Activated naive CD4-positive, alpha-beta T cell treated with anti-CD3 and anti-CD28 coated beads, Interleukin-2, amount 50 U/mL, for 72 hours (primary cell): Measurements from ENCODE around the gene COL27A1. TPM values are rescaled to one million over a fixed set of nuclear protein-coding genes. Genes with fewer than 3 reads are reported as not detected.
A peak's percentile ranks its signal among the peaks of the same experiment; 100 is the strongest.

Experiments
- ATAC-seq, 2 donors: fragments of 150-1000 bp; cut with Tn5 transposase; 2 replicates each; pipeline ENCODE4 v1.10.0; 2021; ENCODE audit warnings: mild to moderate bottlenecking in 2 of 2, moderate library complexity in 2 of 2
- DNase-seq, 2 donors: peaks; one replicate each; pipeline ENCODE4 v3.0.0; 2021 to 2022; ENCODE audit warnings: low spot score in 2 of 2
- H3K27ac Mint-ChIP-seq, 2 donors: one replicate each; pipeline ENCODE4 v1.8.0; 2022; ENCODE audit warnings: mild to moderate bottlenecking in 2 of 2, mixed read lengths in 2 of 2
- H3K36me3 Mint-ChIP-seq, 2 donors: one replicate each; pipeline ENCODE4 v1.8.0; 2022; ENCODE audit warnings: mixed read lengths in 2 of 2
- H3K9me3 Mint-ChIP-seq, 2 donors: one replicate each; pipeline ENCODE4 v1.8.0; 2022; ENCODE audit warnings: mixed read lengths in 2 of 2
- total RNA-seq, 2 donors: library from RNA; stranded (reverse); gene quantifications; one replicate each; pipeline ENCODE4 v1.2.3, GENCODE V29; 2022

COL27A1 gene
- total RNA-seq, 2 donors from 2014 or later, result 2.3 to 26.7 TPM

- Mint-ChIP-seq H3K9me3 (no peaks in the 10 kb centered on the region), H3K36me3 (no peaks in the 10 kb centered on the region), H3K27ac (no peak overlapping the region)
- DNase-seq (no peak), ATAC-seq (no peak)
Observed at GRCh38 chr9:114169952-114170770, 14.8 kb downstream of the COL27A1 start.

GRCh38 chr9:114170771-114171461 is 15.6 kb downstream of the COL27A1 start:
- Mint-ChIP-seq H3K9me3 (no peaks in the 10 kb centered on the region), H3K27ac (peak overlapping the region in 1 of 2 donors; percentile 29), H3K36me3 (no peaks in the 10 kb centered on the region)
- DNase-seq (no peak), ATAC-seq (no peak)

GRCh38 chr9:114171500-114171899 is 16.2 kb downstream of the COL27A1 start:
- DNase-seq (no peak), ATAC-seq (no peak)
- peak overlapping the region in 1 of 2 donors; percentile 29 for H3K27ac Mint-ChIP-seq
- H3K9me3 Mint-ChIP-seq, result no peaks in the 10 kb centered on the region
- no peaks in the 10 kb centered on the region for H3K36me3 Mint-ChIP-seq

- ATAC-seq, result no peak
Observed at GRCh38 chr9:114172981-114173833, 17.9 kb downstream of the COL27A1 start.

GRCh38 chr9:114174557-114174875 is 19.2 kb downstream of the COL27A1 start:
- no peak for ATAC-seq
- Mint-ChIP-seq H3K27ac (no peak overlapping the region), H3K9me3 (no peaks in the 10 kb centered on the region), H3K36me3 (no peaks in the 10 kb centered on the region)
- DNase-seq, result no peak

More at GRCh38 chr9:114172981-114173833, 17.9 kb downstream of the COL27A1 start:
- Mint-ChIP-seq H3K36me3 (no peaks in the 10 kb centered on the region), H3K27ac (no peak overlapping the region), H3K9me3 (no peaks in the 10 kb centered on the region)
- DNase-seq, result no peak

GRCh38 chr9:114174876-114175771 is 19.8 kb downstream of the COL27A1 start:
- DNase-seq, result no peak
- H3K9me3 Mint-ChIP-seq, result no peaks in the 10 kb centered on the region
- H3K36me3 Mint-ChIP-seq, result no peaks in the 10 kb centered on the region
- no peak overlapping the region for H3K27ac Mint-ChIP-seq
- ATAC-seq, result no peak

- ATAC-seq (no peak), DNase-seq (no peak)
- no peaks in the 10 kb centered on the region for H3K9me3 Mint-ChIP-seq
- H3K27ac Mint-ChIP-seq, result no peak overlapping the region
- no peaks in the 10 kb centered on the region for H3K36me3 Mint-ChIP-seq
Observed at GRCh38 chr9:114176624-114177291, 21.4 kb downstream of the COL27A1 start.

- DNase-seq (no peak), ATAC-seq (no peak)
- Mint-ChIP-seq H3K9me3 (no peaks in the 10 kb centered on the region), H3K36me3 (no peaks in the 10 kb centered on the region), H3K27ac (no peak overlapping the region)
Observed at GRCh38 chr9:114177423-114178064, 22.2 kb downstream of the COL27A1 start.

- Mint-ChIP-seq H3K9me3 (no peaks in the 10 kb centered on the region), H3K27ac (no peak overlapping the region), H3K36me3 (no peaks in the 10 kb centered on the region)
- DNase-seq, result no peak
- no peak for ATAC-seq
Observed at GRCh38 chr9:114178076-114178475, 22.7 kb downstream of the COL27A1 start.

GRCh38 chr9:114178756-114179450 is 23.6 kb downstream of the COL27A1 start:
- Mint-ChIP-seq H3K9me3 (no peaks in the 10 kb centered on the region), H3K27ac (no peak overlapping the region), H3K36me3 (no peaks in the 10 kb centered on the region)
- ATAC-seq (no peak), DNase-seq (no peak)

- Mint-ChIP-seq H3K36me3 (no peaks in the 10 kb centered on the region), H3K27ac (no peak overlapping the region)
Observed at GRCh38 chr9:114179516-114179915, 24.2 kb downstream of the COL27A1 start.

GRCh38 chr9:114180696-114181606 is 25.6 kb downstream of the COL27A1 start:
- ATAC-seq (no peak), DNase-seq (no peak)
- Mint-ChIP-seq H3K9me3 (no peaks in the 10 kb centered on the region), H3K36me3 (no peaks in the 10 kb centered on the region), H3K27ac (no peak overlapping the region)

More at GRCh38 chr9:114179516-114179915, 24.2 kb downstream of the COL27A1 start:
- ATAC-seq (no peak), DNase-seq (no peak)
- no peaks in the 10 kb centered on the region for H3K9me3 Mint-ChIP-seq

GRCh38 chr9:114181607-114182409 is 26.5 kb downstream of the COL27A1 start:
- DNase-seq (no peak), ATAC-seq (no peak)
- Mint-ChIP-seq H3K9me3 (no peaks in the 10 kb centered on the region), H3K27ac (no peak overlapping the region), H3K36me3 (no peaks in the 10 kb centered on the region)
